GM10248 (cell line): ENCODE measurements around the gene USP8.
"Not testable (repeated sequence)": the region's sequence is repeated elsewhere in the genome, so short reads cannot be mapped to it uniquely, and the experiment has no call there.

Source experiments
- CTCF ChIA-PET: fragments of 300-600 bp; sonication (Branson Sonifier 250); formaldehyde crosslinking; extraction: SDS; loops from one replicate; lab custom pipeline; 2021; ENCODE audit warnings: antibody characterized with exemption; lab: Yijun Ruan, JAX
- POLR2A ChIA-PET: fragments of 350-650 bp; sonication (Branson Sonifier 250); formaldehyde crosslinking; extraction: SDS; loops from one replicate; lab custom pipeline; 2020; ENCODE audit warnings: antibody characterized with exemption; lab: Yijun Ruan, JAX
- DNase-seq: peaks from one replicate; pipeline ENCODE4 v3.0.0; 2012; ENCODE audit errors: extremely low spot score
- TF ChIP-seq, protein P1 (sequence below): IDR thresholded peaks from 2 replicates; pipeline ENCODE4 v1.5.1; 2012; ENCODE audit warnings: mild to moderate bottlenecking, low read depth; ENCODE audit errors: extremely low read depth, missing control alignments, control extremely low read depth

The USP8 gene

DNA sequence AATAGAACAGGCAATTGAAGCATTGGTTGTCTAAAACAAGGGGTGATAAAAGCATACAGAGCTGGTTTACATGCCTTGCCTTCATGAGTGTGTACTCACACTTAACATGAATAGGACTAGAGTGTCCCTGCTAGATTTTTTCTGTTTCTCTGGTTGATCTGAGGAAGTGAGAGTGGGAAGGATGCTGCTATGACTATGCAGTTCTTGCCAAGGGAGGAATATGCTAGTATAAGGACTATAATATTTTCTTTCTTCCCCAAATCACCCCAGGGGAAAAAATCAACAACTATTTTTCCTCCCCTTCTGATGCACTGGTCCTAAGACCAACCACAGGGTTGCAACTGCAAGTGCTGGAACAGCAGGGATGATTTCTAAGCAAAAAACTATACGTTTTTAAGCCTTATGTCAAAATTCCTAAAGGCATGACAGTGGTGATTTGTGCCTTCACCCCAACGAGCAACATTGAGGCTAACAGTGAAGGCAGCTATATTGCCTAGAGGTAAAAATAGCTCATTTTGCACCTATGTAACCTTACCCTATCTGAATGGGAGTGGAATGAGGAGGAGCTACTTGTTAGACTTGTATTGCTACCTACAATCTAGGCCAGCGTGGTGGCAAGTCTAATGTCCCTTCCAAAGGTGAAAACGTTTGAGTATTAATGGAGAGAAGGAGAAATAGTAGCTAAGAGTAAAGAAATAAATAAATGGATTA lies 33.5 kb upstream of the USP8 start:
- ChIA-PET CTCF (interaction anchor here (0.9 to 1.4 kb wide), 2 partner anchors 13 to 20 kb away, joined by 3 read pairs; no protein-coding TSS in a partner anchor), POLR2A (no interaction called here)
- DNase-seq: no peak
- TF ChIP-seq, protein P1, sequence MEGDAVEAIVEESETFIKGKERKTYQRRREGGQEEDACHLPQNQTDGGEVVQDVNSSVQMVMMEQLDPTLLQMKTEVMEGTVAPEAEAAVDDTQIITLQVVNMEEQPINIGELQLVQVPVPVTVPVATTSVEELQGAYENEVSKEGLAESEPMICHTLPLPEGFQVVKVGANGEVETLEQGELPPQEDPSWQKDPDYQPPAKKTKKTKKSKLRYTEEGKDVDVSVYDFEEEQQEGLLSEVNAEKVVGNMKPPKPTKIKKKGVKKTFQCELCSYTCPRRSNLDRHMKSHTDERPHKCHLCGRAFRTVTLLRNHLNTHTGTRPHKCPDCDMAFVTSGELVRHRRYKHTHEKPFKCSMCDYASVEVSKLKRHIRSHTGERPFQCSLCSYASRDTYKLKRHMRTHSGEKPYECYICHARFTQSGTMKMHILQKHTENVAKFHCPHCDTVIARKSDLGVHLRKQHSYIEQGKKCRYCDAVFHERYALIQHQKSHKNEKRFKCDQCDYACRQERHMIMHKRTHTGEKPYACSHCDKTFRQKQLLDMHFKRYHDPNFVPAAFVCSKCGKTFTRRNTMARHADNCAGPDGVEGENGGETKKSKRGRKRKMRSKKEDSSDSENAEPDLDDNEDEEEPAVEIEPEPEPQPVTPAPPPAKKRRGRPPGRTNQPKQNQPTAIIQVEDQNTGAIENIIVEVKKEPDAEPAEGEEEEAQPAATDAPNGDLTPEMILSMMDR: no peak

DNA sequence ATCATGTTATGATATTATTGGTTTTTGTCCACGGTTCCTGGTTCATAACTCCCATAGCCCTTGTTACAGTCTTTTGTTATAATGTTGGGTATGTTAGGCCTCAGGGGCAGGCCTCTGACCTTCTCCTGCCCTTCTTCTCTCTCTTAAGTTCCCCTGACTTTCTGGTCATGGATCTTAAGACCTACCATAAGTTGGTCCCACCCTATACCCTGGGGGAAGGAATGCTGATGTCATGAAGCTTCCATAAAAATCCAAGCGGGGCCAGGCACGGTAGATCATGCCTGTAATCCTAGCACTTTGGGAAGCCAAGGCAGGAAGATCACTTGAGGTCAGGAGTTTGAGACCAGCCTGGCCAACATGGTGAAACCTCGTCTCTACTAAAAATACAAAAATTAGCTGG lies 32.6 kb upstream of the USP8 start:
- POLR2A ChIA-PET, DNase-seq: not testable (repeated sequence)
- CTCF ChIA-PET: interaction anchor here (1.4 kb wide), 1 partner anchor 19 kb away, joined by 3 read pairs; no protein-coding TSS in a partner anchor

DNA sequence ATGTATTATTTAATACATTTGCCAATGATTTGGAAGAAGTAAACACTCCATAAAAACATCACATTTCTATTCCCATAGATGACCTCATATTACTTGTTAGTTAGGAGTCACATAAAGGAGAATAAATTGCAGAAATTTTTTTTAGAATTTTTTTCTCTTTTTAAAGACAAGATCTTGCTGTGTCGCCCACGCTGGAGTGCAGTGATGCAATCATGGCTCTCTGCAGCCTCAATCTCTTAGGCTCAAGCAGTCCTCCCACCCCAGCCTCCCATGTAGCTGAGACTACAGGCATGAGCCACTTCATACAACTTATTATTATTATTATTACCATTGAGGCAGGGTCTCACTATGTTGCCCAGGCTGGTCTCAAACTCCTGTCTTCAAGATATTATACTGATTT lies 12.3 kb upstream of the USP8 start:
- ChIA-PET CTCF (interaction anchor here (0.9 kb wide), 1 partner anchor 10 kb away, joined by 4 read pairs; no protein-coding TSS in a partner anchor), POLR2A (no interaction called here)
- TF ChIP-seq, protein P1: no peak
- no peak for DNase-seq

DNA sequence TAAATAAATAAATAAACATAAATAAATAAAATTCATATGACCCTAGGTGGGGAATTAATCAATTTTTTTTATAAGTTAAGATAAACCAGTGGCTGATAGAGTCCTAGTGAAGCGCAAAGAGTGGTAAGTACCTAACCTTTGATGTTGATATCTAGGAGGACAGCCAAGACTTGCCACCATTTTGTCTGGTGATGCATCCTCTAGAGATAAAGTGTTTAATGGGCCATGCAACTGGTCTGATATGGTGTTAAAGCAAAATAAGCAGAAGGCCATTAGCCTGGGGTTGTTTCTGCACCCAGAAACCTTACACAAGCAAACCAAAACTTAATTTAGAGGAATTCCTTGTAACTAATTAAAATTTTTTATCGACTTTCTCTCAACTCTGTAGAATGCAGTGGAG lies 9.6 kb upstream of the USP8 start:
- POLR2A ChIA-PET: no interaction called here
- TF ChIP-seq, protein P1: no peak
- CTCF ChIA-PET: no interaction called here
- DNase-seq: no peak

DNA sequence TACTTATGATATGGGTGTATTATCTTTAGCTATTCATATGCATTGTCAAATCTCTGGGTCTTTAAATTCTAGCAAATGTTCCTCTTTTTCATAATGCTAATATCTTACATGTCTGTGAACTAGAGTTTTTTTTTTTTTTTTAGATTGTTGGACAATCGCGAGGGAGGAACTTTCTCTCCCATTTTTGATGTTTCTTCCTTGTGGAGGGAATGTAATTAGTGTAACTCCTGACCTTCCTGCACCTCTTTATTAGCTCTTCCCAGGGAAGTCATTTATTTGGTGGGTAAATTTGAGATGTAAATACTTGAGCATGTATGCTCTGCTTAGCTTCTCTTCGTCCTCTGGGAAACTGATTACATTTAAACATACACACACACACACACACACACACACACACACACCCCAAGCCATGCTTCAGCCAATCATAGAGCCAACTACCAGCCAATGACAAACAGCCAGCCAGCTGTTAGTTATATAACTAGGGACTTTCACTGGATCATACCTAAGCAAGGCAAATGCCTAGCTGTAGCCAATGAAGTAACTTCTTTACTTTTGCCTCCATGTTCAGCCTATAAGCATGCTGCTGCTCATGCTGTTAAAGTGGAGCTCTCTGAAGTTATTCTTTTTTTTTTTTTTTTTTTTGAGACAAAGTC lies 8.3 kb upstream of the USP8 start:
- ChIA-PET POLR2A (no interaction called here), CTCF (interaction anchor here (0.8 kb wide), 1 partner anchor 1474 kb away, joined by 3 read pairs; no protein-coding TSS in a partner anchor)
- TF ChIP-seq, protein P1: no peak
- DNase-seq: no peak

DNA sequence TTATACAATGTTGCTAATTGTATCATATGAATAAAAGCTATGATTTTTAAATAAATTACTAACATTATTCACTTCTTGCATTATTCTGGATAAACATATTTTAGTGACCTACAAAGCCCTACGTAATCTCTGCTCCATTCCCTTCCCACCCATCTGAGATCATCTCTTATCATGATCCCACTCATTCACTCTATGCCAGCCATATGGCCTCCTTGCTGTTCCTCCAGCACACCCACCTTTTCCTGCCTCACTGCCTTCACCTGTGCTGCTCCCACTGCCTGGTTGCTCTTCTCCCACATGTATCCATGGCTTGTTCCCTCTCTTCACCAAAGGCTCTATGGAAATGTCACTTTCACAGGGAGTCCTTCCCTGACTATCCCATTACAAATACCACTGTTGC lies 7.3 kb upstream of the USP8 start:
- ChIA-PET POLR2A (no interaction called here), CTCF (no interaction called here)
- no peak for DNase-seq
- TF ChIP-seq, protein P1: no peak

DNA sequence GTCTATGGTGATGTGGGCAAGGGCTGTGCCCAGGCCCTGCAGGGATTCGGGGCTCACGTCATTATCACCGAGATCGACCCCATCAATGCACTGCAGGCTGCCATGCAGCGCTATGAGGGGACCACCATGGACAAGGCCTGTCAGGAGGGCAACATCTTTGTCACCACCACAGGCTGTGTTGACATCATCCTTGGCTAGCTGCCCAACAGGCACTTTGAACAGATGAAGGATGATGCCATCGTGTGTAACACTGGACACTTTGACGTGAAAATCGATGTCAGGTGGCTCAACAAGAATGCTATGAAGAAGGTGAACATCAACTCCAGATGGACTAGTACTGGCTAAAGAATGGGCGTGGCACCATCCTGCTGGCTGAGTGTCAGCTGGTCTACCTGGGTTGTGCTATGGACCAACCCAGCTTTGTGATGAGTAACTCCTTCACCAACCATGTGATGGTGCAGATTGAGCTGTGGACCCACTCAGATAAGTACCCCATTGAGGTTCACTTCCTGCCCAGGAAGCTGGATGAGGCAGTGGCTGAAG lies 6.1 kb upstream of the USP8 start:
- DNase-seq: no peak
- POLR2A ChIA-PET: no interaction called here
- CTCF ChIA-PET: interaction anchor here (1.2 to 1.3 kb wide), 2 partner anchors 10 to 459 kb away, joined by 3 to 4 read pairs; no protein-coding TSS in a partner anchor
- TF ChIP-seq, protein P1: no peak
